Right kidney (tissue), 1 donor: Measurements from ENCODE around the gene BTNL3.
"Not testable (repeated sequence)": the region's sequence is repeated elsewhere in the genome, so short reads cannot be mapped to it uniquely, and the experiment has no call there.

Source experiments
- DNase-seq: peaks from one replicate; pipeline ENCODE4 v3.0.0-alpha.2; 2016

BTNL3 gene

GRCh38 chr5:181024245-181025064, 35.8 kb downstream of the BTNL3 start:
- no peak for DNase-seq

DNA sequence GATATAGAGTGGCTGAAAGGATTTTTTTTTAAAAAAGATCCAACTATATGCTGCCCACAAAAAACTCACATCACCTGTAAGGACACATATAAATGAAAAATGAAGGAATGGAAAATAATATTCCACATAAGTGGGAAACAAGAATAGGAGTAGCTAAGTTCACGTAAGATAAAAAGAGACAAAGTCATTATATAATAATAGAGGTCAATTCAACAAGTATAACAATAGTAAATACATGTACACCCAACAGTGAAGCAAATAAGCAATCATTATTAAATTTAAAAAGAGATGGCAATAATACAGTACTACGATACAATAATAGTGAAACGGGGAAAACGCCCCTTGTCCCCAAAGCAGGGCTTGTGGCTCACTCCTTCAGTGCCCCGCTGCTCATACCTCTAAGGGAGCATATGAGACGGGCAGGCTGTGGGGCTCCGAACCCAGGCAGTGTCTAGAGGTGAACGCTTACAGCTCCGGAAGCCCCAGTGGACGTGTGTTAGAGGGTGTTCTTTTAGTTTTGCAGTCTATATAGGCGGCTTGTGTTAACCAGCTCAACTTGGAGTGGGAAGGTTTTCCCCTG, 38.9 kb downstream of the BTNL3 start:
- DNase-seq = no peak

DNA sequence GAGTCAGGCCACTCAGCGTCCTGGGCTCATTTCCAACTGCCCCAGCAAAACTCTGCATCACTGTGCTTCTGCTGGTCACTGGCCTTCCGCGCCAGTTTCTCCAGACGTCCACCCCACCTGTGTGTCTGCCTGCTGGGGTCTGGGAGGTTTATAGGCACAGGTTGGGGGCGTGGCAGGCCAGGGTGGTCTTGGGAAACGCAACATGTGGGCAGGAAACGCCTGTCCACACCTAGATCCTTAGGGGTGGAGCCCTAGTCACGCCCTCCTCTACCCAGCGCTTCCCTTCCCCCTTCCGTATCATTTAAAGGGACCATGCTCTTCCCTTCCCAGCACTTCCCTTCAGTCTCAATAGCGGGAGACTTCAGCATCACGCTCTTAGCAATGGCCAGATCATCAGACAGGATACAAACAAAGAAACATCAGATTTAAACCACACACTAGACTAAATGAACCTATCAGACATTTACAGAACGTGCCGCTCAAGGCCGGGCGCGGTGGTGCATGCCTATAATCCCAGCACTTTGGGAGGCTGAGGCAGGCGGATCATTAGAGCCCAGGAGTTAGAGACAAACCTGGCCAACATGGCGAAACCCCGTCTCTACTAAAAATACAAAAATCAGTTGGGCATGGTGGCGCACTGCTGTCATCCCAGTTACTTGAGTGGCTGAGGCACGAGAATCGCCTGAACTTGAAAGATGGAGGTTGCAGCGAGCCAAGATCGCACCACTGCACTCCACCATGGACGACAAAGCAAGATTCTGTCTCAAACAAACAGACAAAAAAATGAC, 39.6 kb downstream of the BTNL3 start:
- DNase-seq = no peak

DNA sequence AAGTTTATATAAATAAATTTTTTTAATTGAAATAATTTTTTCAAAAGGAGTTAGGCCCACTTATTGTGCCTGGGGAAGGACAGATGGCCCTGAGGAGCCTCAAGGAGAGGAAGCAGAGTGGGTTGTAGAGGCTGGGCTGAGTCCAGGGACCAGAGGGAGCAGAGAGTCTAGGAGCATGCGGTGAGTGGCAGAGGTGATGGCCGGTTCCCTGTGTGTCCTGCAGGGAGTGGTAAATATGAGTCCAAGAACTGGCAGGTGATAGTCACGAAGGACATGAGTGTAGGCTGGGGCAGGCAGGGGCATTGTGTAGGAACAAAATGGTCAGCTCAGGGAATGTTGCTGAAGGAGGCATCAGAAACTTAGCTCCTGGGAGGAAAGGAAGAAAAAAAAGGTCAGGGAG, 43.1 kb downstream of the BTNL3 start:
- no peak for DNase-seq

- DNase-seq = no peak
These were observed 47.6 kb downstream of the BTNL3 start for GRCh38 chr5:181035991-181036815.

- no peak for DNase-seq
These were observed 48.2 kb downstream of the BTNL3 start for GRCh38 chr5:181036816-181037364.

- no peak for DNase-seq
These were observed 48.8 kb downstream of the BTNL3 start for GRCh38 chr5:181037365-181037861.

- no peak for DNase-seq
These were observed 50.8 kb downstream of the BTNL3 start for GRCh38 chr5:181039471-181039870.

GRCh38 chr5:181039931-181040630, 51.4 kb downstream of the BTNL3 start, which contains the start of gene BTNL9:
BTNL9 (plus strand) TSS chr5:181040266; CDS start chr5:181045490, 5,224 bp downstream.
- no peak for DNase-seq

DNA sequence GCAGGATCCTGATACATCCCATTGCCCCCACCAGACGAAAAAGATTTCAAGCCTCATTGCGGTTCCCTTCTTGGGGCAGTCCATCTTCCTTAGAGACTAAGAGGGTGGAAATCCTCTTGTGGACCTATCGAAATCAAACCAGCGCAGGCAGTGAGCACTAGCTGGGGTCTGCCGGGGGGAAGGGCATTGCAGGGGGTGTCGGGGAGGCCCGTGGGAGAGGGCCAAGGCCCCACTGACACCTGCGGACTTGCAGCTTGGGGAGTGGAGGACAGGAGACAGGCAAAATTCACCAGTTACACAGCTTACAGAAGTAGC, 51.9 kb downstream of the BTNL3 start:
- DNase-seq = no peak

DNA sequence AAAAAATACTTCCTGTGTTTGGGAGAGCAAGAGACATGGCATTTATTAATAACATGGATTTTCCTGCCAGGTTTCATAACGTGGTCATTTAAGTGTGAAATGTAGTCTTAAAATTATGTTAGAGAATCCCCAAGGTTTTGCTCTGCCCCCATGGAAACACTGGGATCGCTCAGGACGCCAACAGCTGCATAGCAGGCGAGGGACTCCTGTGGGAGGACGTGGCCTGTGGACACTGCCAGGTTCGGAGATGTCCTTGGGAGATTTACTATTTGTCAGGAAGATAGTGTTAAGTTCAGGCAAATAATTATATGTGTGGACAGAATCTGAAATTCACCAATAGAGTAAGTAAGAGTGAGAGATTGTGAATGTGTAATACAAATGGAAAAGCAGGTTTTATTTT, 52.4 kb downstream of the BTNL3 start:
- no peak for DNase-seq

- no peak for DNase-seq
These were observed 53.5 kb downstream of the BTNL3 start for GRCh38 chr5:181042036-181042713.

- DNase-seq = no peak
These were observed 54.1 kb downstream of the BTNL3 start for GRCh38 chr5:181042722-181043121.

- DNase-seq = no peak
These were observed 54.8 kb downstream of the BTNL3 start for GRCh38 chr5:181043285-181044092.

DNA sequence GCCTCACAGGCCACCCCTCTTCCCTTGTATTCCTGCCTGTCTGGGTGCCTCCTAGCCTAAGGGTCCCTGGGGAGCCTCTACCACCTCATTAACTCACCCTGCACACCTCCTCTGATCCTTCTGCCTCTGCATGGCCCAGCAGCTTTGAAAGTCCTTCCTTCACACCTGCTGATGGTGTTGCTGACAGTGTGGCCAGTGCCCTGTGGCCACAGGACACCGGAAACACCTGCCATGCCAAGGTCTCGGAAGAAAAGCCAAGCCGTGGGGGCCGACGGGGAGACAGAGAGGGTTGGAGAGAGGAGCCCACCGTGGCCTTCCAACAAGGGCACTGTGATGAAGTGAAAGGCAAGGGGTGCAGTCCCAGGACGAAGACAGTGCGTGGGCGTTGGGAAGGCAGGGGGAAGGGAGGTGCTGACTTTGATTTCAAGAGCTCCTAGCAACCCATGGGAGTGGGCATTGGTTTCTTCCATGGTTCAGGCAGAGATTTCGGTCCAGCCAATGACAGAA, 55.5 kb downstream of the BTNL3 start:
- DNase-seq = no peak

DNA sequence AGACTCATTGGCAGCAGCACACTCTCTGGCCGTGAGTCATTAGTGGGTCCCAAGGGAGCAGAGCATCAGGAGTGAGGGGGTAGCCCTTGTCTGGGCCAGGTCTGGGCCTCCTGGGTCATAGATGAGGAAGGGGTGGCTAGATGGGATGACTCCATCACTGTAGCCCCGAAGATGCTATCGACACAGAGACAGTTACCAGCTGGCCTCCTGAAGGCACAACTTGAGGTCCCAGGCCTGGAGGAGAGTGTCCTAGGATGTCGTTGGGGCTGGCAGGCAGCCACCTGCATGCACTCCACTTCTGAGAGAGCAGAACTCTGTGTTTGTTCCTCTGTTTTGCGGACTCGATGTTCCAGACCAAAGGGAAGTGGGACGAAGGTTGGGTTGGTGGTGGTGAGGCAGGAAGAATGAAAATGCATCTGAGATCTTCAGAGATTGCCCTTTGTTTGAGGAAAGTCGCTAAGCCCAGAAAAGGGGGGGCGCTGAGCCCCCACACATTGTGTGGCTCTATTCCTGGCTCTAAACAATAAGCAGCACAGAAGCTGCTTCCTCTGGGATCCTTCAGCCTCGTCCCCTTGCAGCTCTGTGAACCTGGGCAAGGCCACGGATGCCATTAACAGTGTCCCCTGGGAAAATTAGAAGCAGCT, 56.1 kb downstream of the BTNL3 start:
- no peak for DNase-seq

DNA sequence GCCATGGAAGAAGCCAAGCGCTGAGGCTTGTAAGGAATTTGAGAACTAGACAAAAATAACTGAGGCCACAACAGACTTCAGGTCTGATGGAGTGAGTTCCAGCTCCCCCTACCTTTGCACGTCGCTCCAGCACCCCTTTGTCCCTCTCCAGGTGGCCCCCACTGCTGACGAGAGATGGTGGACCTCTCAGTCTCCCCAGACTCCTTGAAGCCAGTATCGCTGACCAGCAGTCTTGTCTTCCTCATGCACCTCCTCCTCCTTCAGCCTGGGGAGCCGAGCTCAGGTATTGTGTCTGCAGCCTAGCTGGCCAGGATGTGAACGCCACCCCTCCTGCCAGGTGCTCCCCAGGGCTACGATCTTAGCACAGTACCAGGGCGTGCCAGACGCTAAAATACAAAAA, 56.7 kb downstream of the BTNL3 start:
- DNase-seq = no peak

- DNase-seq = not testable (repeated sequence)
These were observed 57.2 kb downstream of the BTNL3 start for GRCh38 chr5:181045857-181046256.

DNA sequence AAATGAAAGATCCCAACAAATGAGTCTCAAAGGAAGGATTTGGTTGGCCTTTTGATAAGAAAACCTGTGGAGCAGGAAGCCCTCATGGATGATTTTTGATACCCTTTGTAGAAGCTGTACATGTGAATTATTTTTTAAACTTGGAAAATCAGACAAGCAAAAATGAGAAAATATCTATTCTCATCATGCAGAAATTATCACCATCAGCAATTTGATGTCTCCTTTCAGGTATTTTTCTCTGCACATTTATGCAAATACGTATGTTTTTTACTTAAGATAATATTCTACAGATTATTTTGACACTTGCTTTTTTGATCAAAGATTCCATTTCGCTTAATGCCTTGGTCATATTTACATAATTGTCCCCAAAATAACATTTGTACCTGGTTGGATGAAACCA, 58.6 kb downstream of the BTNL3 start:
- DNase-seq = no peak
